TTC549 (cell line): ENCODE data around the gene HOPX.
"Not testable (repeated sequence)": the region's sequence is repeated elsewhere in the genome, so short reads cannot be mapped to it uniquely, and the experiment has no call there.

Experiments
- FAIRE-seq: peaks from 2 replicates; lab custom pipeline; 2012; peaks lifted over from hg19 to GRCh38; lab: Jason Lieb, UNC

HOPX gene

DNA sequence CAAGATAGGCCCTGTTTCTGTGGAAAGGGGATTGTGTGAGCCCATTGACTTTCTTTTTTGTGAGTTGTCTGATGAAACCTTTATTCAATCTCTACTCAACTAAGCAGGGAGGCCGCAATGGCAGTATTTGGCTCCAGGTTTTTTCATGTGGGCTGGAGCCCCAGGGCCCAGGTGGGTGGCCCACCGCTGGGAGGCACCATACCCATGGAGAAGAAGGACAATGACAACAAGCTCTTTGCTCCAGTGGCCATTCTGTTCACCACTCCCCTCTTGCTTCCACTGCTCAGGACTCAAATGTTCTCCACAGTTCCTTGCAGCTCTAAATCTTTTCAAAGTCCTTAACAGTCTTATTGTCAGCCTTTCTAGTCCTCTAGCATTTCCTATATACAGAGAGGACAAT is 54.1 kb downstream of the HOPX start:
- FAIRE-seq: no peak

- no peak for FAIRE-seq
Observed at GRCh38 chr4:56626420-56626819, 54.7 kb downstream of the HOPX start.

GRCh38 chr4:56622176-56622575 is 58.9 kb downstream of the HOPX start:
- FAIRE-seq: no peak

DNA sequence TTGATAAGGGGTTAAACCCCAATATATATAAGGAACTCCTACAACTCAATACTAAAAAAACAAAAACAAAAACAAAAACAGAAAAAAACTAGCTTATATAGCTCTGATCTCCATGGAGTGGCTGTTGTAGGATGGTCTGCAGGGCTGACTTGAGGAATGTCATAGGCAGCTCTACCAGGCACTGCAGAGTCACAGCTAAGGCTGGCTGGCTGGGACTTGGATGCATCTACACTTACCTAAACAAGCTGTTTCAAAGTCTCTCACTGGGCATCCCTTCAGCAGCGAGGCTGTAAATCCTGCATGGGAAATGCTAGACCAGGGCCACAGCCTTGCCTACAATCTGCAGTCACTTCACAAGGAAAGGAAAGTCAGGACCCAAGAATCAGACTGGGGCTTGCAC is 61.3 kb downstream of the HOPX start:
- no peak for FAIRE-seq

DNA sequence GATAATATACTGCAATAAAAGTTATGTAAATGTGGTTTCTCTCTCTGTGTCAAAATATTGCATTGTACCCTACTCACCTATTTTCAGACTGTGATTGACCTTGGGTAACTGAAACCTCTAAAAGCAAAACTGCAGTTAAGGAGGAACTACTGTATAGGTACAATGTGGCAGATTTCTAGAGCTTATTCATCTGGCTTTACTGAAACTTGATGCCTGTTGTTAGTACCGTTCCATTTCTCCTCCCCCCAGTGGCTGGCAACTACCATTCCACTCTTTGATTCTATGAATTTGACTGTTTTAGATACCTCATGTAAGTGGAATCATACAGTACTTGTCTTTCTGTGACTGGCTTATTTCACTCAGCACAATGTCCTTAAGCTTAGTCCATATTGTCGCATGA is 61.9 kb downstream of the HOPX start:
- FAIRE-seq: no peak

DNA sequence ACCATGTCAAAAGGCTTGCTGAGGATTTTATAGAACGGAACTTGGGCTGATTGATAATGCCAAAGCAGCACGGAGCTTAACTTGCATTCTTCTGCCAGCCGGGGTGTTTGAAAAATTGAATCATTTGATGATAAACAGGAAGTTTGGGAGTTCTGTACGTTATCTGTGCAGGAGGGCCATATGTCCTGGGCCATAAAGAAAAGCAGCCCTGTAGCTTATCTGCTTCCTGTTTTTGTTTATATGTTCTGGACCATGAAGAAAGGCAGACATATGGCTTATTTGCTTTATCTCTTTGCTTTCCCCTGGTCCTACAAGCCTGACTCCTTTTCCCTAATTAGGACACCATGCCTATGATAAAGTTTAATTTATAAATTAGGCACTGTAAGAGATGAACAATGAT is 62.4 kb downstream of the HOPX start:
- FAIRE-seq: no peak

GRCh38 chr4:56613101-56613862 is 67.8 kb downstream of the HOPX start:
- no peak for FAIRE-seq

GRCh38 chr4:56612282-56612681 is 68.8 kb downstream of the HOPX start:
- FAIRE-seq: no peak

GRCh38 chr4:56611501-56611900 is 69.6 kb downstream of the HOPX start:
- FAIRE-seq: no peak

- FAIRE-seq: not testable (repeated sequence)
Observed at GRCh38 chr4:56610170-56610569, 70.9 kb downstream of the HOPX start.

GRCh38 chr4:56607926-56608325 is 73.2 kb downstream of the HOPX start:
- FAIRE-seq: no peak

DNA sequence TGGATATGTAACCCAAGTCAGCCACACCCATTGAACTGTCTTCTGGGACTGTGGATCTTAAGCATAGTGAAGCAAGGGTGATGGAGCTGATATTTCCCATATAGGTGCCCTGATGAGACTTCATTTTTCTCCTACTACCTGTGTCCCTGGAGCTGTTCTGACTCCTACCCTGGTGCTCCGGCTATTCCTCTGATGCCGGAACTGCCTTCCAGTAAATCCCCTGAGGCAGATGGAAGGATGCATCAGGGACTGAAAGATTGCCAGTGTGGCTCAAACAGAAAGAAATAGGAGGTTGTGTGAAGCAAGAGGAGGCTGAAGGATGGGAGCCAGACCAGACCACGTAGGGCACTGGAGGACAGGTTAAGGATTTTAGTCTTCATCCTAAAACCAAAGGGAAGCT is 74.7 kb downstream of the HOPX start:
- FAIRE-seq: no peak

GRCh38 chr4:56605464-56605863 is 75.6 kb downstream of the HOPX start:
- FAIRE-seq: not testable (repeated sequence)

DNA sequence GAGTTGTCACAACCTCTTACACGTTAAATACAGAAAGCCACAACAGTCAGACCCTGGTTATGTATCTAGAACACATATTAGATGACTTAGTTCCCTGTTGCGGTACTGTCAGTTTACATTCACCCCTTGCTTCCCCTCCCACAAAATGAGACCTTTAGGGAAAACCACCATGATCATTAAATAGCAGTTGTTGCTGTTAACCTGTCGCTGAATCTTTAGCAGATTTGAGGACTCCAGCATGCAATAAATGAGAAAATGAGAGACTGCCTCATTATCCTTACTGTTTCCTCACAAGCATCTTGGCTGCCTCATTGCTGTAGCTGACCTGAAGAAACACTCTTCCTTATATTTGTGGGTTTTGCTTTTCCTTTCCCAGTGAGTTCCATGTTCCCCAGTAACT is 77.8 kb downstream of the HOPX start:
- no peak for FAIRE-seq
